Testis (tissue), 3 donors: Measurements from ENCODE around the gene HLA-DPA1. TPM values are rescaled to one million over a fixed set of nuclear protein-coding genes. Genes with fewer than 3 reads are reported as not detected.

Experiments
- DNase-seq: peaks from one replicate; pipeline ENCODE4 v3.0.0-alpha.2; 2019
- H3K27ac ChIP-seq, 2 donors: fragments of 200-600 bp; sonication (generic); one replicate each; pipeline ENCODE4 v1.5.1; 2019
- H3K27me3 ChIP-seq: fragments of 200-600 bp; sonication (generic); one replicate; pipeline ENCODE4 v1.5.1; 2019
- H3K36me3 ChIP-seq: fragments of 200-600 bp; sonication (generic); one replicate; pipeline ENCODE4 v1.5.1; 2017; ENCODE audit warnings: low read depth; ENCODE audit errors: missing control alignments
- H3K4me1 ChIP-seq: fragments of 200-600 bp; sonication (generic); one replicate; pipeline ENCODE4 v1.5.1; 2019
- H3K4me3 ChIP-seq, 2 donors: fragments of 200-600 bp; sonication (generic); one replicate each; pipeline ENCODE4 v1.5.1; 2017 to 2019
- H3K9me3 ChIP-seq: fragments of 200-600 bp; sonication (generic); one replicate; pipeline ENCODE4 v1.5.1; 2017
- POLR2A ChIP-seq: fragments of 450-650 bp; IDR thresholded peaks from one replicate; pipeline ENCODE4 v1.6.1; 2017; ENCODE audit warnings: antibody characterized with exemption, mild to moderate bottlenecking, moderate library complexity
- WGBS, 2 donors: methylation state at CpG; one replicate each; pipeline ENCODE4 v1.1.5; 2018; 5-methylcytosine and 5-hydroxymethylcytosine counted together
- intact Hi-C: fragments of 100-400 bp; cut with DNase I; formaldehyde crosslinking; loops from one replicate; pipeline ENCODE4 v1.15.1; 2023; ENCODE audit warnings: low total_unique reads
- polyA plus RNA-seq: library from polyadenylated mRNA; stranded (reverse); fragments of 350-450 nt; fragmentation: Illumina TruSeq; extraction: RNeasy Lipid Tissue Mini Kit (QIAGEN cat#74804); gene quantifications from one replicate; pipeline ENCODE4 v1.2.3, GENCODE V29; 2014; ENCODE audit warnings: low read depth, low replicate concordance; ENCODE audit not compliant: insufficient read depth
- total RNA-seq, 2 donors: library from RNA; depleted of rRNA; stranded (reverse); fragments of >200 nt; gene quantifications; one replicate each; pipeline ENCODE4 v1.2.3, GENCODE V29; 2016
- TF ChIP-seq, protein P1 (sequence below), 3 experiments: fragments of 450-650 bp in 2 of 3; fragments of 200-600 bp in 1 of 3; sonication (generic) in 1 of 3; IDR thresholded peaks; one replicate each; pipeline ENCODE4 v1.5.1; 2016 to 2019; ENCODE audit warnings: antibody characterized with exemption in 3 of 3, mild to moderate bottlenecking in 2 of 3, moderate library complexity in 1 of 3

Gene HLA-DPA1
- total and polyA plus RNA-seq, 3 donors from 2014 or later: 26.5 to 143 (median 48.9) TPM

DNA sequence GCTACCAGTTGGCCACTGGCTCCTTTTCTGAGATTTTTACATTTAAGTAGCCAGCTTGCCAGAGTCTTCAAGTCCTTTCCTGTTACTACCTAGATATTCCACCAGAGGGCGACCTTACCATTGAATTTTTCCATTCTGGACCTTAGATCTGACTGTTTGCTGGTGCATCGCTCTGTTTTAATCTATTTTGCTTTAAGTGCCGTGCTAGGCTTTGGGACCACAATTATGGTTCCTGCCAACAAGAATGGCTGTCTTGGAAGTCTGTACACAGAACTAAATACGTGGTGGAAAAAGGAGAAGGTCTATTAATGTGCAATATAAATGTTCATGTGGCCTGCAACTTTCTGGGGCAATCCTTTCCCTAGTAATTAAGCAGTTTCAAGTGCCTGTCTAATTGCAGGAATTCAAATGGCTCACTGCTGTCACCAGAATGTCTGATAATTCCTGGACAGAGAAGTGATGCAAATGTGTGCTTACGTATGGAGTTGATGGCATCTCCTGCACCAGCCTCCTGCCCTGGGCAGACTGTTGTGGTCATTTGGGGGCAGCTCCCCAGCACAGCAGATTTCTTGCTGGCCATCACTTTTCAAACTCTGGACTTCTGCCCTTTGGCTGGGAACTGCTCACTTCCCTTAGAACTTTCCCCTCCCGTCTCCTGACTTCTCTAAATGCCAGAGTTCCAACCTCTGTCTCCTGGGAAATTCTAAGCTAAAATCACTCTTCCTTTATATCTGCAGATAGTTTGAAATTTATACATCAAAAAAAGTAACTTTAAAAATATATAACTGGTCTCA lies 58.4 kb downstream of the HLA-DPA1 start:
- Histone ChIP-seq H3K36me3 (no peaks in the 10 kb centered on the region), H3K27ac (peak overlapping the region in 1 of 2 donors; percentile 26), H3K9me3 (no peaks in the 10 kb centered on the region), H3K27me3 (no peaks in the 10 kb centered on the region), H3K4me3 (no peak overlapping the region), H3K4me1 (peaks cover 24% of the 10 kb centered on the region)
- intact Hi-C loops: no loop called here
- TF ChIP-seq, protein P1, sequence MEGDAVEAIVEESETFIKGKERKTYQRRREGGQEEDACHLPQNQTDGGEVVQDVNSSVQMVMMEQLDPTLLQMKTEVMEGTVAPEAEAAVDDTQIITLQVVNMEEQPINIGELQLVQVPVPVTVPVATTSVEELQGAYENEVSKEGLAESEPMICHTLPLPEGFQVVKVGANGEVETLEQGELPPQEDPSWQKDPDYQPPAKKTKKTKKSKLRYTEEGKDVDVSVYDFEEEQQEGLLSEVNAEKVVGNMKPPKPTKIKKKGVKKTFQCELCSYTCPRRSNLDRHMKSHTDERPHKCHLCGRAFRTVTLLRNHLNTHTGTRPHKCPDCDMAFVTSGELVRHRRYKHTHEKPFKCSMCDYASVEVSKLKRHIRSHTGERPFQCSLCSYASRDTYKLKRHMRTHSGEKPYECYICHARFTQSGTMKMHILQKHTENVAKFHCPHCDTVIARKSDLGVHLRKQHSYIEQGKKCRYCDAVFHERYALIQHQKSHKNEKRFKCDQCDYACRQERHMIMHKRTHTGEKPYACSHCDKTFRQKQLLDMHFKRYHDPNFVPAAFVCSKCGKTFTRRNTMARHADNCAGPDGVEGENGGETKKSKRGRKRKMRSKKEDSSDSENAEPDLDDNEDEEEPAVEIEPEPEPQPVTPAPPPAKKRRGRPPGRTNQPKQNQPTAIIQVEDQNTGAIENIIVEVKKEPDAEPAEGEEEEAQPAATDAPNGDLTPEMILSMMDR (IDR thresholded peaks at IDR 0.05): peak; percentile 78 to 85 (median 79)
- no peak for TF ChIP-seq POLR2A
- DNase-seq: peak; percentile 67
- 10 to 17% methylated on average over 6 of the region's 6 CpGs for WGBS, 2 donors

Other genes starting within 250 kb of the HLA-DPA1 start
- gene TAP2, start 234.9 kb downstream of the HLA-DPA1 start, total RNA-seq: 10 to 100 TPM in 1 of 2 donors, 1 to 10 TPM in 1; 6.3 to 10.2 TPM
- 9.1 TPM for gene TAP2, start 234.9 kb downstream of the HLA-DPA1 start, polyA plus RNA-seq
- 10 to 100 TPM in 1 of 2 donors, 1 to 10 TPM in 1; 4.6 to 11.2 TPM for gene PSMB8, start 229.6 kb downstream of the HLA-DPA1 start, total RNA-seq
- 35.7 TPM for gene PSMB8, start 229.6 kb downstream of the HLA-DPA1 start, polyA plus RNA-seq
- 10 to 100 TPM; 45.6 to 57.4 TPM for gene TAP1, start 219.9 kb downstream of the HLA-DPA1 start, total RNA-seq
- 58.8 TPM for gene TAP1, start 219.9 kb downstream of the HLA-DPA1 start, polyA plus RNA-seq
- 1 to 10 TPM; 6.2 to 7.9 TPM for gene PSMB9, start 219.5 kb downstream of the HLA-DPA1 start, total RNA-seq
- gene PSMB9, start 219.5 kb downstream of the HLA-DPA1 start, polyA plus RNA-seq: 29.7 TPM
- 1 to 10 TPM; 4.9 to 6.0 TPM for gene HLA-DMB, start 132.6 kb downstream of the HLA-DPA1 start, total RNA-seq
- gene HLA-DMB, start 132.6 kb downstream of the HLA-DPA1 start, polyA plus RNA-seq: 46.1 TPM
- gene HLA-DMA, start 120.6 kb downstream of the HLA-DPA1 start, total RNA-seq: 10 to 100 TPM; 10.1 to 19.8 TPM
- 54.5 TPM for gene HLA-DMA, start 120.6 kb downstream of the HLA-DPA1 start, polyA plus RNA-seq
- gene BRD2, start 105.1 kb downstream of the HLA-DPA1 start, total RNA-seq: 100 to 1,000 TPM; 312 to 334 TPM
- 299 TPM for gene BRD2, start 105.1 kb downstream of the HLA-DPA1 start, polyA plus RNA-seq
- 1 to 10 TPM; 1.2 to 1.7 TPM for gene HLA-DOA, start 64.1 kb downstream of the HLA-DPA1 start, total RNA-seq
- gene HLA-DOA, start 64.1 kb downstream of the HLA-DPA1 start, polyA plus RNA-seq: 13.5 TPM
- gene HLA-DPB1, start 2.3 kb upstream of the HLA-DPA1 start, total RNA-seq: 10 to 100 TPM; 14.4 to 39.5 TPM
- gene HLA-DPB1, start 2.3 kb upstream of the HLA-DPA1 start, polyA plus RNA-seq: 183 TPM
- gene COL11A2, start 118.8 kb upstream of the HLA-DPA1 start, total RNA-seq: 1 to 10 TPM; 8.6 to 8.8 TPM
- 8.2 TPM for gene COL11A2, start 118.8 kb upstream of the HLA-DPA1 start, polyA plus RNA-seq
- 10 to 100 TPM; 42.9 to 47.3 TPM for gene RXRB, start 127.0 kb upstream of the HLA-DPA1 start, total RNA-seq
- gene RXRB, start 127.0 kb upstream of the HLA-DPA1 start, polyA plus RNA-seq: 45.2 TPM
- 10 to 100 TPM; 79.1 to 85.7 TPM for gene SLC39A7, start 127.2 kb upstream of the HLA-DPA1 start, total RNA-seq
- 87.7 TPM for gene SLC39A7, start 127.2 kb upstream of the HLA-DPA1 start, polyA plus RNA-seq
- gene HSD17B8, start 131.0 kb upstream of the HLA-DPA1 start, total RNA-seq: 10 to 100 TPM; 25.4 to 26.3 TPM
- 11.2 TPM for gene HSD17B8, start 131.0 kb upstream of the HLA-DPA1 start, polyA plus RNA-seq
- gene RING1, start 134.9 kb upstream of the HLA-DPA1 start, total RNA-seq: 10 to 100 TPM; 36.2 to 38.0 TPM
- gene RING1, start 134.9 kb upstream of the HLA-DPA1 start, polyA plus RNA-seq: 60.2 TPM
- gene VPS52, start 198.2 kb upstream of the HLA-DPA1 start, total RNA-seq: 10 to 100 TPM; 71.0 to 85.0 TPM
- 87.1 TPM for gene VPS52, start 198.2 kb upstream of the HLA-DPA1 start, polyA plus RNA-seq
- 1,000 to 10,000 TPM in 1 of 2 donors, 100 to 1,000 TPM in 1; 685 to 1,953 TPM for gene RPS18, start 198.4 kb upstream of the HLA-DPA1 start, total RNA-seq
- gene RPS18, start 198.4 kb upstream of the HLA-DPA1 start, polyA plus RNA-seq: 2,185 TPM
- gene B3GALT4, start 203.5 kb upstream of the HLA-DPA1 start, total RNA-seq: 10 to 100 TPM; 18.0 to 18.3 TPM
- 55.4 TPM for gene B3GALT4, start 203.5 kb upstream of the HLA-DPA1 start, polyA plus RNA-seq
- gene WDR46, start 215.6 kb upstream of the HLA-DPA1 start, total RNA-seq: 10 to 100 TPM; 63.2 to 71.2 TPM
- gene WDR46, start 215.6 kb upstream of the HLA-DPA1 start, polyA plus RNA-seq: 61.6 TPM
- gene PFDN6, start 216.0 kb upstream of the HLA-DPA1 start, total RNA-seq: 10 to 100 TPM; 45.5 to 56.2 TPM
- 123 TPM for gene PFDN6, start 216.0 kb upstream of the HLA-DPA1 start, polyA plus RNA-seq
- 10 to 100 TPM; 42.8 to 46.2 TPM for gene RGL2, start 225.3 kb upstream of the HLA-DPA1 start, total RNA-seq
- 52.7 TPM for gene RGL2, start 225.3 kb upstream of the HLA-DPA1 start, polyA plus RNA-seq
- 100 to 1,000 TPM in 1 of 2 donors, 10 to 100 TPM in 1; 76.5 to 128 TPM for gene TAPBP, start 240.4 kb upstream of the HLA-DPA1 start, total RNA-seq
- gene TAPBP, start 240.4 kb upstream of the HLA-DPA1 start, polyA plus RNA-seq: 34.6 TPM
- 10 to 100 TPM; 13.4 to 17.1 TPM for gene ZBTB22, start 244.1 kb upstream of the HLA-DPA1 start, total RNA-seq
- 15.2 TPM for gene ZBTB22, start 244.1 kb upstream of the HLA-DPA1 start, polyA plus RNA-seq
- gene DAXX, start 249.3 kb upstream of the HLA-DPA1 start, total RNA-seq: 10 to 100 TPM; 61.8 to 75.3 TPM
- gene DAXX, start 249.3 kb upstream of the HLA-DPA1 start, polyA plus RNA-seq: 118 TPM